Activated T-cell treated with anti-CD3 and anti-CD28 coated beads, Interleukin-2, amount 50 U/mL, for 1 hour (primary cell): ENCODE data around the gene NTRK2.
"Not testable (repeated sequence)": the region's sequence is repeated elsewhere in the genome, so short reads cannot be mapped to it uniquely, and the experiment has no call there.

Experiments used
- DNase-seq: peaks from one replicate; pipeline ENCODE4 v3.0.0-alpha.2; 2020

Gene NTRK2

DNA sequence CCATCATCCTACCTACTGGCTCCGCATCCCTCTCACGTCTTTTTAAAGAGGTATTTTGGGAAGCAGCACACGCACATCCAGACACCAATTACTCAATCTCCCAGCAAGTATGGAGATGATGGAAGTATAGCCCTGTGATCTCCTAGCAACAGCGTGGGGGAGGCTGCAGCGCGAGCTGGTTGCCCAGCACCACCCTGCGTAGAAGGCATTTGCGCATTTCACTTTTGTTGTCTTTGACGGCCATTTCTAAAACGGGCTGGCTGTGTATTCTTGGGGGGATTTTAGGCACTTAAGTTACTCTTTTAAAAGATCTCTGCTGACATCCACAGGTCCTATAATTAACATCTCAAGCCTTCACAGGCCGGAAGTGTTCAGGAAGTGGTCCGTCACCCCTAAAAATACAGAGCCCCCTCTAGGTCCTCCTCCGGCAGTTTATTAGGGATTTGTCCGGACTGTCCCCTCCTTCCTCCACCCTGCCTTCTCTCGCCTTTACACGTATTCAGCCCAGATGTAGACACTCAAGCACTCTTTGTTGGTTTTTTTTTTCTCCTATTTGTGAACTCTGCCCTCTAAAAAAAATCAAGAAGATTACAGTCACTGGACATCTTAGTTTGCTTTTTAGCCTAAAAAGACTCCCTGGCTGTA lies 371.4 kb downstream of the NTRK2 start:
- no peak for DNase-seq

- DNase-seq: no peak
Measured at GRCh38 chr9:85041466-85042137, 372.1 kb downstream of the NTRK2 start.

DNA sequence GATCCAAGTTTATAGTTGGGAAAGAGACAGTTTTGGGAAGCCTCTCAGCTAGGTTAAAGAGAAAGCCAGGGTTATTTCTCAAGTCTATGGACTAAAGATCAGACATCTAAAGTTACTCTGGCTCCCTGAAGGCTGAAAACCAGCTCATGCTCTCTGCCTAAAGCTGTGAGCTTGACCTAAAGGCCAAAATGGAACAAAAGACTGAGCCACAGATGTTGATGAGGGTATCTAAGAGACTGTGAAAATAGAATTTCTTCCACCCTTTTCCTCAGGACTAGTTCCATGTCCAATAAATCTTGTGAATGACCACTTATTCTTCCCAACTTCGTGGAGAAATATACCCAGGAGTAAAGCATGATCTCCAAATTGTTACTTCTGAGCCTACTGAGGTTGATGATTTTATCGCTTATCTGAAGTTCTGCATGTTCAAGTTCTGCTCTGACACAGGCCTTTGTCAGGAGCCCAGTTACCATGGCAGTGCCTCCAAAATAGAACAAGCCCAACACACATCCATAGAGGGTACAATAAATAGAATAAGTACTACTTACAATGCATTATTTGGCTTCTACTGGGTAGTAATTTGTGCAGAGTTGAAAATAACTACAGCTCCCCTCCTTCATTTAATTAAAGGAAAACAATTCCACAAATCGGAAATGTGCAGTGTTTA lies 373.6 kb downstream of the NTRK2 start:
- no peak for DNase-seq

DNA sequence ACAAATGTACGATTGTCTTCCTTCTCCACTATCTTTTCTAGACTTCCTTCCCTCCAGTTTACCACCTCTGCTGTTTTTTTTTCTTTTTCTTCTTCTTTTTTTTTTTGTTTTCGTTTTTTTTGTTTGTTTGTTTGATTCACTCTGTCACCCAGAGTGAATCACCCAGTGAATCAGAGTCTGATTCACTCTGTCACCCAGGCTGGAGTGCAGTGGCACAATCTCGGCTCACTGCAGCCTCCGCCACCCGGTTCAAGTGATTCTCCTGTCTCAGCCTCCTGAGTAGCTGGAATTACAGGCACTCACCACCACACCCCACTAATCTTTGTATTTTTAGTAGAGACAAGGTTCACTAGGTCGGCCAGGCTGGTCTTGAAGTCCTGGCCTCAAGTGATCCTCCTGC lies 375.7 kb downstream of the NTRK2 start:
- no peak for DNase-seq

DNA sequence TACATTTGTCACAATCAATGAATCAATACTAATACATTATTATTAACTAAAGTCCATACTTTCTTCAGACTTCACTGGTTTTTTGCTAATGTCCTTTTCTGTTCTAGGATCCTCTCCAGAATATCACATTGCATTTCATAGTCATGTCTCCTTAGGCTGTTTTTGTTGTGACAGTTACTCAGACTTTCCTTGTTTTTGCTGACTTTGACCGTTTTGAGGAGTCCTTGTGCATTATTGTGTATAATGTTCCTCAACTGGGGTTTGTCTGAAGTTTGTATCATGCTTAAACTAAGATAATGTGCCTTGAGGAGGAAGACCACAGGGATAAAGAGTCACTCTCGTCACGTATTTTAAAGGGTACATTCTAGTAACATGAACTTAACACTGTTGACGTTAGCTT lies 376.9 kb downstream of the NTRK2 start:
- DNase-seq: no peak

GRCh38 chr9:85053206-85053786 lies 383.8 kb downstream of the NTRK2 start:
- no peak for DNase-seq

- DNase-seq: no peak
Measured at GRCh38 chr9:85054017-85054416, 384.5 kb downstream of the NTRK2 start.

DNA sequence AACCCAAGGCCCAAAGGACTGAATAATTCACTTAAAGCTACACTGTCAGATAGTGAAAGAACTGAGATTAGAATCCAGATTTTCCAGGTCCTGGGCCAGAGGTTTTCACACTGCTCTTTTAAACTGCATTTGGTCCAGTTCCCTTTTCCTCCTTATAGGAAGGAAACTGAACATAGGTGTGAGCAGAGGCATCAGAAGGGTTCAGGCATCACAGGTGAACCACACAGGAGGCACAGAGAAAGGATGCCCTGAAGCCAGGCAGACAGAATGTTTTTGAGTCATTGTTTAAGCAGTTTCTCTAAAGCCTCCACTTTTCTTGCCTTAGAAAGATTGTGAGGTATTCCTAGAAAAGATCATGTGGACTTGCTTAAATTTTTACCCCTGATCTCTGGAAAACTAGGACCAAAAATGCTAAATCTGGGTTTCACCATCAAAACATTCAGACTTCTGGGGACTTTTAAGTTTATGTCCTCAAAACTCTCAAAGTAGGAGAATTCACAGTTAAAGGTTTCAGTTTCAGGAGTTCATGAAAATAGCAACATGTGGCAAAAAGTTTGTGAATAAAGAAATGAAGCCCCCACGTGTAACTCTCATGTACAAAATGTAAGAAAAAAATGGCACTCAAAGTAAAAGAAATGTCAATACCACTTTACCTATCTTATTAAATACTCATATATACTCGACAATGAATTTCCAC lies 386.1 kb downstream of the NTRK2 start:
- no peak for DNase-seq

DNA sequence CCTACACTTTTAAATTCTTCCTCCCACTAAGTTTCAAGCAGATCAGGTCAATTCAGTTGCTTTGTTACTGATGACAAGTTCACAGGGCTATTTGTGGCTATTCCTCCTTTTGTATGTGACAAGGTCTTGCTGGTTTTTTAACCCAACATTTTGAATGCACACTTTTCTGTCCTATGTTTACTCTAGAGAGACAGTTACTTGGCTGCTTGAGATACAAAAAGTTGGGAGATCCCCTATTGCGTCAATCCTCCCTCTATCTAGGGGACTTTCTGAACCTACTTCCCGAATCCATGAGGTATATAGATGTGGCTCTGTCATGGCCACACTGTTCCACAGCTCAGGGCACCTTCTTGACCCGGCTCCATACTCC lies 386.7 kb downstream of the NTRK2 start:
- DNase-seq: no peak

DNA sequence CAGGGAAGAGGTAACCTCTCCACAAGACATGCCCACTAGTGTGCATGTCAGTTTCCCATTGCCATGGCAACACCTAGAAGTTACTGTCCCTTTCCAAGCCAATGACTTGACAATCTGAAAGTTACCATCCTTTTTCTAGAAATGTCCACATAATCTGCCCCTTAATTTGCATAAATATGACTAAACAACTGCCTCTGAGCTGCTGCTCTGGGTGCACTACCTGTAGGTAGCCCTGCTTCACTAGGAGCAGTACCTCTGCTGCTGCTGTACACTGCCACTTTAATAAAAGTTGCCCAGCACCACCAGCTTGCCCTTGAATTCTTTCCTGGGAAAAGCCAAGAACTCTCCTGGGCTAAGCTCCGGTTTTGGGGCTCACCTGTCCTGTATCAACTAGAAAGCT lies 392.4 kb downstream of the NTRK2 start:
- DNase-seq: no peak

DNA sequence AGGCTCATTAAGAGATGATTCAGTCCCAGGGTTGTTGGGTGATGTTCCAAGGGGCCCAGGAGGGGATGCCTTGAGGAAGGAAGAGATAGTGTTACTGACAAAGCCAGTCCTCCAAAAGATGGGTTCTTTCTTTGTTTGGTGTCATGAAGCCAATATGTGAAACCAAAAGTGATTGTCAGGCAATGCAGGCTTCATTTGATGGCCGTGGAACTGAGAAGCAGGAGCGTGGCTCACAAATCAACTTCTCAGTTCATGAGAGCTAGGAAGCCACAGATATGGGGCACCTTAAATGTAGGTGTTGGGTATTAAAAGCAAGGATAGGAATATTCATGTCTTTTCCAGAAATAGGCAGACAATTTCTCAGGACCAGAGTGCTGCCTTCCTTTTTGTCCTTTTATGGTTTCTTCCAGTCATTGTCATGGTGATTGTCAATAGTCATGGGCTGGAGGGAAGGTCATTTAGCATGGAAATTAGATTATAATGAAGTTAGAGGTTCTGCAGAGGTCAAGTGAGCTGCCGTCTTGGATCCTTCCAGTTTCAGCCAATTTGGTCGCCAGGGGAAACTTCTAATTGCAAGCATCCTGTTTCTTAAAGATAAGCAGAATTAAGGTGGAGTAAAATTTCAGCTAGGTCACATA lies 393.0 kb downstream of the NTRK2 start:
- no peak for DNase-seq

DNA sequence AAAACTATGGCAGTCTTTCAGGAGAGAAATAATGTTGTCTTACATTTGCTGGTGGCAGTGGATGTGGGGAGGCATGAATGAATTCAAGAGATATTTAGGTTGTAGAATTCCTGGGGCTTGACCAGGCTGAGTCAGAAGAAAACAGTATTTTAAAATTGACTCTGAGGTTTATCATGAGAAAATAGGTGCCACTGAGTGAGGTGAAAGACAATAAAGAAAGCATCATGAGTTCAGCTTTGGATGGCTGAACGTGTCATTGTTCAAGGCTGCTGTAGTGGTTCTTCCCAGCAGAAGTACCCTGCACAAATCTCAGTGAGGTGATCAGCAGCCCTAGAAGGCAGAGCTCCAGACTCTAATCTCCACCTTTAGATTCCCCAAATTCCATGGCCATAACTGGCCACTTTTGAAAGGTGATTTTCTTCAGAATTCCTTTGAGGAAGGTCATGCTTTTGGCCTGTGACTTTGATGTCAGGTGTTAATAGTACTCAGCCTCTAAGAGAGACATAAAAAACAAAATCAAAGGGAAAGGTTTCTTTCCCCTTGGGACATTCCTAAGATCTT lies 395.4 kb downstream of the NTRK2 start:
- no peak for DNase-seq

- DNase-seq: no peak
Measured at GRCh38 chr9:85067792-85068191, 398.3 kb downstream of the NTRK2 start.

GRCh38 chr9:85069421-85069820 lies 399.9 kb downstream of the NTRK2 start:
- DNase-seq: not testable (repeated sequence)
